OCI-LY7 (cell line): Measurements from ENCODE around the gene RAMAC. TPM values are rescaled to one million over a fixed set of nuclear protein-coding genes. Genes with fewer than 3 reads are reported as not detected.

Experiments used
- BruUV-seq: library from RNA; stranded (reverse); fragments of 400-500 nt; replicated peaks from 2 replicates; lab custom pipeline; 2021; lab: Mats Ljungman, UMichigan
- CTCF ChIA-PET: fragments of 300-600 bp; sonication (Branson Sonifier 250); formaldehyde crosslinking; loops from one replicate; lab custom pipeline; 2022; ENCODE audit warnings: antibody characterized with exemption; ENCODE audit not compliant: unreplicated experiment; lab: Charles Lee
- POLR2A ChIA-PET: fragments of 300-600 bp; sonication (Branson Sonifier 250); formaldehyde crosslinking; loops from one replicate; lab custom pipeline; 2022; ENCODE audit warnings: antibody characterized with exemption; lab: Charles Lee
- DNase-seq: peaks from one replicate; pipeline ENCODE4 v3.0.0-alpha.2; 2015; ENCODE audit warnings: low spot score
- H2AFZ ChIP-seq: fragments of 200-600 bp; sonication (generic), shearing (Covaris generic); 2 replicates; pipeline ENCODE4 v1.6.1; 2014; ENCODE audit warnings: mild to moderate bottlenecking, antibody characterized with exemption, low read length, moderate library complexity
- H3K27ac ChIP-seq: fragments of 200-600 bp; sonication (generic); 2 replicates; pipeline ENCODE4 v1.5.1; 2014; ENCODE audit warnings: mixed run types, low read depth, mild to moderate bottlenecking, moderate library complexity, low read length, inconsistent platforms; ENCODE audit not compliant: poor library complexity, severe bottlenecking
- H3K36me3 ChIP-seq: fragments of 200-600 bp; sonication (generic); 2 replicates; pipeline ENCODE4 v1.6.1; 2014; ENCODE audit warnings: mild to moderate bottlenecking, antibody characterized with exemption, low read length, moderate library complexity, mixed read lengths; ENCODE audit not compliant: insufficient read depth
- H3K4me1 ChIP-seq: fragments of 200-600 bp; sonication (generic); 2 replicates; pipeline ENCODE4 v1.5.1; 2014; ENCODE audit warnings: mild to moderate bottlenecking, low read length; ENCODE audit not compliant: insufficient read depth, poor library complexity, severe bottlenecking
- H3K4me2 ChIP-seq: fragments of 200-600 bp; sonication (generic); 2 replicates; pipeline ENCODE4 v1.6.1; 2014; ENCODE audit warnings: mild to moderate bottlenecking, low read length
- H3K4me3 ChIP-seq: fragments of 200-600 bp; sonication (generic); 2 replicates; pipeline ENCODE4 v1.5.1; 2014; ENCODE audit warnings: mild to moderate bottlenecking, low read depth, low read length; ENCODE audit not compliant: poor library complexity, severe bottlenecking
- H3K79me2 ChIP-seq: fragments of 200-600 bp; sonication (generic); 2 replicates; pipeline ENCODE4 v1.6.1; 2016; ENCODE audit warnings: low read depth, mild to moderate bottlenecking, low read length, moderate library complexity, mixed read lengths; ENCODE audit not compliant: insufficient read depth
- H3K9me2 ChIP-seq: fragments of 200-600 bp; sonication (generic); 2 replicates; pipeline ENCODE4 v1.6.1; 2016; ENCODE audit warnings: mild to moderate bottlenecking, low read length, mixed read lengths; ENCODE audit not compliant: insufficient read depth
- H3K9me3 ChIP-seq: fragments of 200-600 bp; sonication (generic); 2 replicates; pipeline ENCODE4 v1.6.1; 2014; ENCODE audit warnings: mild to moderate bottlenecking, mixed run types, low read length, mixed read lengths
- H4K20me1 ChIP-seq: fragments of 200-600 bp; sonication (generic); 2 replicates; pipeline ENCODE4 v1.6.1; 2014; ENCODE audit warnings: mild to moderate bottlenecking, antibody characterized with exemption, low read length, moderate library complexity, mixed read lengths; ENCODE audit not compliant: insufficient read depth
- CTCF ChIP-seq: fragments of 200-600 bp; sonication (generic); conservative IDR thresholded peaks from 2 replicates; pipeline ENCODE4 v1.5.1; 2014; ENCODE audit warnings: mild to moderate bottlenecking, antibody characterized with exemption, low read length, moderate library complexity, mixed read lengths
- EZH2phosphoT487 ChIP-seq: fragments of 200-600 bp; sonication (generic); IDR thresholded peaks from 2 replicates; pipeline ENCODE4 v1.6.1; 2018; ENCODE audit warnings: low read depth, borderline replicate concordance, mild to moderate bottlenecking, mixed run types, antibody characterized with exemption, low read length, moderate library complexity, mixed read lengths
- intact Hi-C: fragments of 100-400 bp; cut with micrococcal nuclease; formaldehyde crosslinking; loops from one replicate; pipeline ENCODE4 v1.10.0; 2022; ENCODE audit not compliant: unreplicated experiment
- total RNA-seq, 2 experiments: library from RNA; depleted of rRNA in 1 of 2; stranded (reverse); fragments of >200 nt in 1 of 2; shearing (Covaris generic) in 1 of 2; gene quantifications; 2 replicates each; pipeline ENCODE4 v1.2.3, GENCODE V29; 2014 to 2022

RAMAC gene
- total RNA-seq, 2 experiments from 2014 or later = 24.0 to 28.1 TPM

GRCh38 chr15:82969353-82969752 is 16.7 kb upstream of the RAMAC start:
- ChIA-PET CTCF (no interaction called here), POLR2A (interaction anchor here (1.5 kb wide), 1 partner anchor 16 kb away, joined by 4 read pairs; the partner anchor contains the start of gene RAMAC)
- TF ChIP-seq CTCF = no peak
- intact Hi-C loops = no loop called here
- Histone ChIP-seq H3K9me3 (no peaks in the 10 kb centered on the region), H3K9me2 (no peaks in the 10 kb centered on the region), H3K36me3 (no peaks in the 10 kb centered on the region), H3K4me1 (no peaks in the 10 kb centered on the region), H2AFZ (no peak overlapping the region), H3K27ac (no peak overlapping the region), H3K79me2 (no peaks in the 10 kb centered on the region), H3K4me2 (no peak overlapping the region), H4K20me1 (no peaks in the 10 kb centered on the region), H3K4me3 (no peak overlapping the region)
- BruUV-seq = no TSS peak
- no peak for DNase-seq

- H3K4me2 ChIP-seq = no peak overlapping the region
- no peak overlapping the region for H3K27ac ChIP-seq
- POLR2A ChIA-PET = interaction anchor here (1.5 kb wide), 1 partner anchor 16 kb away, joined by 4 read pairs; the partner anchor contains the start of gene RAMAC
- no peaks in the 10 kb centered on the region for H3K36me3 ChIP-seq
- CTCF ChIA-PET = no interaction called here
- H3K4me3 ChIP-seq = no peak overlapping the region
- H3K9me3 ChIP-seq = no peaks in the 10 kb centered on the region
- H3K9me2 ChIP-seq = no peaks in the 10 kb centered on the region
- H3K79me2 ChIP-seq = no peaks in the 10 kb centered on the region
- H3K4me1 ChIP-seq = no peaks in the 10 kb centered on the region
- H4K20me1 ChIP-seq = no peaks in the 10 kb centered on the region
- intact Hi-C loops = no loop called here
- no peak overlapping the region for H2AFZ ChIP-seq
- DNase-seq = no peak
- TF ChIP-seq EZH2phosphoT487 (no peak), CTCF (no peak)
- no TSS peak for BruUV-seq
These were observed 15.8 kb upstream of the RAMAC start for GRCh38 chr15:82970078-82970686.

GRCh38 chr15:82970696-82971095 is 15.3 kb upstream of the RAMAC start:
- TF ChIP-seq CTCF = no peak
- TF ChIP-seq EZH2phosphoT487 = no peak
- POLR2A ChIA-PET = interaction anchor here (0.7 to 1.4 kb wide), 2 partner anchors 15 to 245 kb away, joined by 3 read pairs; partner anchors contain the start of gene RAMAC
- Histone ChIP-seq H3K9me3 (no peaks in the 10 kb centered on the region), H3K9me2 (no peaks in the 10 kb centered on the region), H2AFZ (no peak overlapping the region), H3K79me2 (no peaks in the 10 kb centered on the region), H3K36me3 (no peaks in the 10 kb centered on the region), H3K27ac (no peak overlapping the region), H3K4me2 (no peak overlapping the region), H4K20me1 (no peaks in the 10 kb centered on the region), H3K4me1 (no peaks in the 10 kb centered on the region), H3K4me3 (no peak overlapping the region)
- no TSS peak for BruUV-seq
- no peak for DNase-seq
- CTCF ChIA-PET = no interaction called here
- intact Hi-C loops = no loop called here
